DOHH2 (cell line): ENCODE measurements around the gene GPC6.

Experiments used
- H3F3A ChIP-seq: fragments of 200-600 bp; sonication (generic), shearing (Covaris generic); 2 replicates; pipeline ENCODE4 v1.6.0; 2016; ENCODE audit warnings: antibody characterized with exemption, mild to moderate bottlenecking; ENCODE audit not compliant: control insufficient read depth, insufficient read depth
- H3K27ac ChIP-seq: fragments of 200-600 bp; sonication (generic); 2 replicates; pipeline ENCODE4 v1.5.1; 2014; ENCODE audit warnings: low read depth, mild to moderate bottlenecking, low read length, moderate library complexity
- H3K27me3 ChIP-seq: fragments of 200-600 bp; sonication (generic); 2 replicates; pipeline ENCODE4 v1.6.1; 2014; ENCODE audit warnings: mild to moderate bottlenecking, low read length, mixed read lengths; ENCODE audit not compliant: control insufficient read depth
- H3K36me3 ChIP-seq: fragments of 200-600 bp; sonication (generic); 2 replicates; pipeline ENCODE4 v1.6.1; 2014; ENCODE audit warnings: mild to moderate bottlenecking, low read length, moderate library complexity, mixed read lengths; ENCODE audit not compliant: control insufficient read depth
- H3K4me1 ChIP-seq: fragments of 200-600 bp; sonication (generic); 2 replicates; pipeline ENCODE4 v1.6.1; 2014; ENCODE audit warnings: mild to moderate bottlenecking, low read length, mixed read lengths; ENCODE audit not compliant: control insufficient read depth
- H3K4me2 ChIP-seq: fragments of 200-600 bp; sonication (generic); 2 replicates; pipeline ENCODE4 v1.6.0; 2014; ENCODE audit warnings: mild to moderate bottlenecking, low read length, moderate library complexity
- H3K4me3 ChIP-seq: fragments of 200-600 bp; sonication (generic); 2 replicates; pipeline ENCODE4 v1.5.1; 2014; ENCODE audit warnings: mild to moderate bottlenecking, low read length, mixed read lengths
- H3K79me2 ChIP-seq: fragments of 200-600 bp; sonication (generic); 2 replicates; pipeline ENCODE4 v1.6.1; 2014; ENCODE audit warnings: mild to moderate bottlenecking, low read length, mixed read lengths; ENCODE audit not compliant: control insufficient read depth
- H3K9me2 ChIP-seq: fragments of 200-600 bp; sonication (generic); replicated peaks from 2 replicates; pipeline ENCODE4 v1.6.1; 2014; ENCODE audit warnings: mild to moderate bottlenecking, low read length, mixed read lengths; ENCODE audit not compliant: control insufficient read depth
- H3K9me3 ChIP-seq: fragments of 200-600 bp; sonication (generic); 2 replicates; pipeline ENCODE4 v1.6.1; 2014; ENCODE audit warnings: antibody characterized with exemption, low read length, mixed read lengths; ENCODE audit not compliant: control insufficient read depth, insufficient read depth
- H4K20me1 ChIP-seq: fragments of 200-600 bp; sonication (generic); 2 replicates; pipeline ENCODE4 v1.6.0; 2014; ENCODE audit warnings: low read depth, mild to moderate bottlenecking, antibody characterized with exemption, low read length, moderate library complexity; ENCODE audit not compliant: control insufficient read depth, insufficient read depth
- EZH2phosphoT487 ChIP-seq: fragments of 200-600 bp; sonication (generic); IDR thresholded peaks from 2 replicates; pipeline ENCODE4 v1.6.1; 2017; ENCODE audit warnings: borderline replicate concordance, mild to moderate bottlenecking, antibody characterized with exemption, low read length, moderate library complexity, mixed read lengths
- TF ChIP-seq, protein P1 (sequence below): fragments of 200-600 bp; sonication (generic); IDR thresholded peaks from one replicate; pipeline ENCODE4 v1.5.1; 2014; ENCODE audit warnings: antibody characterized with exemption, mild to moderate bottlenecking, low read depth, low read length; ENCODE audit not compliant: poor library complexity, severe bottlenecking

Gene GPC6

GRCh38 chr13:93217721-93218261 is 8.8 kb upstream of the GPC6 start:
- no peaks in the 10 kb centered on the region for H3K9me2 ChIP-seq
- H3K79me2 ChIP-seq: no peaks in the 10 kb centered on the region
- no peaks in the 10 kb centered on the region for H3K4me1 ChIP-seq

GRCh38 chr13:93218583-93218982 is 8.0 kb upstream of the GPC6 start:
- Histone ChIP-seq H3K79me2 (no peaks in the 10 kb centered on the region), H3K4me2 (no peak overlapping the region), H3K27ac (no peak overlapping the region), H4K20me1 (no peaks in the 10 kb centered on the region), H3K9me3 (no peaks in the 10 kb centered on the region), H3K4me3 (no peak overlapping the region), H3K27me3 (no peaks in the 10 kb centered on the region), H3K36me3 (no peaks in the 10 kb centered on the region), H3K4me1 (no peaks in the 10 kb centered on the region), H3F3A (no peaks in the 10 kb centered on the region), H3K9me2 (no peaks in the 10 kb centered on the region)
- TF ChIP-seq EZH2phosphoT487: no peak
- TF ChIP-seq, protein P1, sequence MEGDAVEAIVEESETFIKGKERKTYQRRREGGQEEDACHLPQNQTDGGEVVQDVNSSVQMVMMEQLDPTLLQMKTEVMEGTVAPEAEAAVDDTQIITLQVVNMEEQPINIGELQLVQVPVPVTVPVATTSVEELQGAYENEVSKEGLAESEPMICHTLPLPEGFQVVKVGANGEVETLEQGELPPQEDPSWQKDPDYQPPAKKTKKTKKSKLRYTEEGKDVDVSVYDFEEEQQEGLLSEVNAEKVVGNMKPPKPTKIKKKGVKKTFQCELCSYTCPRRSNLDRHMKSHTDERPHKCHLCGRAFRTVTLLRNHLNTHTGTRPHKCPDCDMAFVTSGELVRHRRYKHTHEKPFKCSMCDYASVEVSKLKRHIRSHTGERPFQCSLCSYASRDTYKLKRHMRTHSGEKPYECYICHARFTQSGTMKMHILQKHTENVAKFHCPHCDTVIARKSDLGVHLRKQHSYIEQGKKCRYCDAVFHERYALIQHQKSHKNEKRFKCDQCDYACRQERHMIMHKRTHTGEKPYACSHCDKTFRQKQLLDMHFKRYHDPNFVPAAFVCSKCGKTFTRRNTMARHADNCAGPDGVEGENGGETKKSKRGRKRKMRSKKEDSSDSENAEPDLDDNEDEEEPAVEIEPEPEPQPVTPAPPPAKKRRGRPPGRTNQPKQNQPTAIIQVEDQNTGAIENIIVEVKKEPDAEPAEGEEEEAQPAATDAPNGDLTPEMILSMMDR: no peak

More at GRCh38 chr13:93217721-93218261, 8.8 kb upstream of the GPC6 start:
- H3K27ac ChIP-seq: no peak overlapping the region
- TF ChIP-seq EZH2phosphoT487: no peak
- TF ChIP-seq, protein P1: no peak
- H3K9me3 ChIP-seq: no peaks in the 10 kb centered on the region
- H3K36me3 ChIP-seq: no peaks in the 10 kb centered on the region
- no peaks in the 10 kb centered on the region for H3K27me3 ChIP-seq
- no peaks in the 10 kb centered on the region for H3F3A ChIP-seq
- no peak overlapping the region for H3K4me3 ChIP-seq
- H3K4me2 ChIP-seq: no peak overlapping the region
- H4K20me1 ChIP-seq: no peaks in the 10 kb centered on the region

- no peak overlapping the region for H3K4me3 ChIP-seq
- H3K4me2 ChIP-seq: no peak overlapping the region
- no peaks in the 10 kb centered on the region for H3K79me2 ChIP-seq
- no peak for TF ChIP-seq EZH2phosphoT487
- TF ChIP-seq, protein P1: no peak
- no peaks in the 10 kb centered on the region for H3K9me3 ChIP-seq
- no peaks in the 10 kb centered on the region for H4K20me1 ChIP-seq
- H3K9me2 ChIP-seq: no peaks in the 10 kb centered on the region
- H3K36me3 ChIP-seq: no peaks in the 10 kb centered on the region
- H3K27ac ChIP-seq: no peak overlapping the region
- no peaks in the 10 kb centered on the region for H3K27me3 ChIP-seq
- H3F3A ChIP-seq: no peaks in the 10 kb centered on the region
- no peaks in the 10 kb centered on the region for H3K4me1 ChIP-seq
These were observed 6.5 kb upstream of the GPC6 start for GRCh38 chr13:93220073-93220472.
